HuH-7.5 (cell line): ENCODE data around the gene DLX2.
"Not testable (repeated sequence)": the region's sequence is repeated elsewhere in the genome, so short reads cannot be mapped to it uniquely, and the experiment has no call there.

ENCODE experiments used
- DNase-seq: peaks from one replicate; pipeline ENCODE4 v3.0.0; 2011; ENCODE audit warnings: low spot score

The DLX2 gene

GRCh38 chr2:172083628-172084394 lies 18.9 kb downstream of the DLX2 start:
- DNase-seq: no peak

GRCh38 chr2:172082944-172083627 lies 19.6 kb downstream of the DLX2 start:
- DNase-seq: peak; percentile 10

GRCh38 chr2:172082105-172082943 lies 20.4 kb downstream of the DLX2 start:
- peak; percentile 29 for DNase-seq

GRCh38 chr2:172081221-172082022 lies 21.3 kb downstream of the DLX2 start:
- DNase-seq: no peak

GRCh38 chr2:172080641-172081220 lies 22.0 kb downstream of the DLX2 start:
- DNase-seq: no peak

- no peak for DNase-seq
Measured at GRCh38 chr2:172079838-172080640, 22.7 kb downstream of the DLX2 start.

GRCh38 chr2:172079416-172079815 lies 23.3 kb downstream of the DLX2 start:
- DNase-seq: no peak

- no peak for DNase-seq
Measured at GRCh38 chr2:172074254-172074653, 28.4 kb downstream of the DLX2 start.

- DNase-seq: no peak
Measured at GRCh38 chr2:172073518-172073917, 29.2 kb downstream of the DLX2 start.

- DNase-seq: no peak
Measured at GRCh38 chr2:172072706-172073105, 30.0 kb downstream of the DLX2 start.

GRCh38 chr2:172072303-172072702 lies 30.4 kb downstream of the DLX2 start:
- DNase-seq: no peak

- no peak for DNase-seq
Measured at GRCh38 chr2:172070936-172071335, 31.8 kb downstream of the DLX2 start.

- not testable (repeated sequence) for DNase-seq
Measured at GRCh38 chr2:172067905-172068304, 34.8 kb downstream of the DLX2 start.

GRCh38 chr2:172066394-172066886 lies 36.3 kb downstream of the DLX2 start:
- DNase-seq: no peak

GRCh38 chr2:172065111-172065510 lies 37.6 kb downstream of the DLX2 start:
- no peak for DNase-seq

GRCh38 chr2:172063446-172063845 lies 39.3 kb downstream of the DLX2 start:
- DNase-seq: no peak

GRCh38 chr2:172062402-172063004 lies 40.2 kb downstream of the DLX2 start:
- DNase-seq: no peak

- not testable (repeated sequence) for DNase-seq
Measured at GRCh38 chr2:172060118-172060517, 42.6 kb downstream of the DLX2 start.

- DNase-seq: no peak
Measured at GRCh38 chr2:172058660-172059059, 44.0 kb downstream of the DLX2 start.

- DNase-seq: no peak
Measured at GRCh38 chr2:172056293-172056692, 46.4 kb downstream of the DLX2 start.
